ENCODE measurements around the gene KLHDC8A.

The KLHDC8A gene

DNA sequence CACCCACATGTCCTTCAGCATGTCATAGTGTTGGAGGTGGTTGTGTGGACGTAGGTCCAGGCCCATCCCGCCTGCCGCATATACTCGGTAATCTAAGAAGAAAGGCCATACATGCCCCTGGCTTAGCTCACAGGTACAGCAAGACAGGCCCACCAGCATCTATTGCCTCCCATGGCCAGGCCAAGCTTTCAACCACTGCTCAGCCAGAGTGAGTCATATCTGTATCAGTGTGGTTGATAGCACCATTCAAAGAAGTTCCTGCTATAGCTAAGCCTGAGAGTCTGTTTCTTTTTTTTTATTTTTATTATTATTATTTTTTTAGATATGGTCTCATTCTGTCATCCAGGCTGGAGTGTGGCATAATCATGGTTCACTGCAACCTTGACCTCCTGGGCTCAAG, 17.0 kb downstream of the KLHDC8A start:
- DNase-seq (ENCODE audit: low spot score) = peak; percentile 76
- TF ChIP-seq, protein P1, sequence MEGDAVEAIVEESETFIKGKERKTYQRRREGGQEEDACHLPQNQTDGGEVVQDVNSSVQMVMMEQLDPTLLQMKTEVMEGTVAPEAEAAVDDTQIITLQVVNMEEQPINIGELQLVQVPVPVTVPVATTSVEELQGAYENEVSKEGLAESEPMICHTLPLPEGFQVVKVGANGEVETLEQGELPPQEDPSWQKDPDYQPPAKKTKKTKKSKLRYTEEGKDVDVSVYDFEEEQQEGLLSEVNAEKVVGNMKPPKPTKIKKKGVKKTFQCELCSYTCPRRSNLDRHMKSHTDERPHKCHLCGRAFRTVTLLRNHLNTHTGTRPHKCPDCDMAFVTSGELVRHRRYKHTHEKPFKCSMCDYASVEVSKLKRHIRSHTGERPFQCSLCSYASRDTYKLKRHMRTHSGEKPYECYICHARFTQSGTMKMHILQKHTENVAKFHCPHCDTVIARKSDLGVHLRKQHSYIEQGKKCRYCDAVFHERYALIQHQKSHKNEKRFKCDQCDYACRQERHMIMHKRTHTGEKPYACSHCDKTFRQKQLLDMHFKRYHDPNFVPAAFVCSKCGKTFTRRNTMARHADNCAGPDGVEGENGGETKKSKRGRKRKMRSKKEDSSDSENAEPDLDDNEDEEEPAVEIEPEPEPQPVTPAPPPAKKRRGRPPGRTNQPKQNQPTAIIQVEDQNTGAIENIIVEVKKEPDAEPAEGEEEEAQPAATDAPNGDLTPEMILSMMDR (IDR thresholded peaks at IDR 0.05; ENCODE audit: borderline replicate concordance, control extremely low read depth, extremely low read depth, insufficient read depth, missing control alignments) = no peak
- in situ Hi-C loops (cut with MboI; ENCODE audit: low sequenced_read_pairs, unreplicated experiment) = no loop called here

DNA sequence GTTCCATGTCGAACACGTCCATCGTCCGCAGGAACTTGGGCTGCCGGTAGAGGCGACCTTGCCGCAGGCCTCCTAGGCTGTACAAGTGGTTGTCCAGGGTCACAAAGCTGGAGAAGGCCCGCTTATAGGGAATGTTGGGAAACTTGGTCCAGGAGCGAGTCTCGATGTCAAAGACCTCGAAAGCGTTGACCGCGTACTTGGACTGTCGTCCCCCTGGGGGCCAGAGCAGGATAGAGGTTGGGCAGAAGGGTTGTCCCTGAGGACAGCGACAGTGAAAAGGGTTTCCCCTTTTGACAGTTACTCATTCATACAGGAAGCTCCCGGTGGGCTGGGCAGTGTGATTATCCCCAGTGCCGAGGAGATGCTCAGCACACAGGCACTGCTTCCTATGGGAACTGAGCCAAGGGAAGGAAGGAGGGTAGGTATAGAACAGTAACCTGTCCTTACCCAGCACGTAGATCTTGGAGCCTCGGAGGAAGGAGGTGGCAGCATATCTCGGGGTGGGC, 17.5 kb downstream of the KLHDC8A start:
- in situ Hi-C loops (cut with MboI; ENCODE audit: low sequenced_read_pairs, unreplicated experiment) = no loop called here
- TF ChIP-seq, protein P1 (IDR thresholded peaks at IDR 0.05; ENCODE audit: borderline replicate concordance, control extremely low read depth, extremely low read depth, insufficient read depth, missing control alignments) = no peak
- DNase-seq (ENCODE audit: low spot score) = no peak

DNA sequence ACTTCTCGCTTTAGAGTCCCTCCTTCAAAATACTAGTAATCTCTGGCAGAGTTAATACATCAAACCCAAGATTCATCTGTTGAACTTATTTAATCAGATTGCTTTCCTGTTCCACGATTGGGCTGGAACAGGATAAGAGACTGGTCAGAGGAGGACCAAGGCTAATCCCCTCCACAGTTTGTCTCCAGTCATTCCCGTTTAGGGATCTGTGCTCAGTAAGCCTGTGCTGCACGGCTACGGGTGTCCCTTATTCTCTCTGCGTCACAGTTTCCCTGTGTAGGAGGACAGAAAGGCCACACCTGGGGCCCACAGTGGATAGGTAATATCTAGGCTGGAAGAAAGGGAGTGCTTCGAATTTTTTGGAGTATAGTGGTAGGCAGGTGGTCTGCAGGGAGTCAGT, 18.7 kb downstream of the KLHDC8A start:
- DNase-seq (ENCODE audit: low spot score) = no peak
- in situ Hi-C loops (cut with MboI; ENCODE audit: low sequenced_read_pairs, unreplicated experiment) = no loop called here
- TF ChIP-seq, protein P1 (IDR thresholded peaks at IDR 0.05; ENCODE audit: borderline replicate concordance, control extremely low read depth, extremely low read depth, insufficient read depth, missing control alignments) = no peak

DNA sequence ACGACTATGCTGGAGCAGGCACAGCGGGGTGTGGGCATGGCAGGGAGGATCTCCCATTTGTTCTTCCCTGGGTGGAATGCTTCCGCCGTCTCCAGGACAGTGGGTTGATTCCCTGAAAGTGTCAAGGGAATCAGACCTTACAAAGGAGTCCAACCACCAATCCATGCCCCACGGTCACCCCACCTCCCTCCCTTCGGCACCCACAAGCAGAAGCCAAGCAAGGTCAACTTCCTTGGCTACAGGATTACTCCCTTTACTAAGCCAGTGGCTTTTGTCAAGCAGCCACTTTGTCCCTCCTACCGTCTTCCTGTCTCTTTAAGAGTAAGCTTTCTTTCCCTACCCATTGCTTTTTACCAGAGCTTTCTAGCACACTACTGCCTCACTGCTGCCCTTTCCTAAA, 19.2 kb downstream of the KLHDC8A start:
- in situ Hi-C loops (cut with MboI; ENCODE audit: low sequenced_read_pairs, unreplicated experiment) = no loop called here
- TF ChIP-seq, protein P1 (IDR thresholded peaks at IDR 0.05; ENCODE audit: borderline replicate concordance, control extremely low read depth, extremely low read depth, insufficient read depth, missing control alignments) = no peak

DNA sequence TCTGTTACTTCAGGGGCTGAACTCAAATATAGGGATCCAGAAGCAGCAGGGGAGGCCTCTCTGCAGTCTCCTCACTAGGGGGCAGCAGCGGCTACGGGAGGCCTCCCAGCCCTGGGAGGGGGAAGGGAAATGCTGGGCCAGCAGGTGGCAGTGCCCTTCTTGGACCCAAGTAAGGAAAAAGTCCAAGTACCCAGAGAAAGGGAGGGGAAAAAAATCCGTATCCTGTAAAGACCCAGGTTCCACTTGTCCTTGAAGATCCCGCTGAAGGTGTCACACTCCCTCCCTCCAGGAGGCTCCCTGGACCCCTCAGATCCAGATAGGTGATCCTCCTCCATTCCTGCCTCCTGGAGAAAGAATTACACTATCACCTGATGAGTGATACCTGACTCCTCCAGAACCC, 21.0 kb downstream of the KLHDC8A start:
- TF ChIP-seq, protein P1 (IDR thresholded peaks at IDR 0.05; ENCODE audit: borderline replicate concordance, control extremely low read depth, extremely low read depth, insufficient read depth, missing control alignments) = peak; percentile 97
- DNase-seq (ENCODE audit: low spot score) = peak; percentile 78
- in situ Hi-C loops (cut with MboI; ENCODE audit: low sequenced_read_pairs, unreplicated experiment) = no loop called here

More for the DNA sequence above, 19.2 kb downstream of the KLHDC8A start:
- no peak for DNase-seq (ENCODE audit: low spot score)

DNA sequence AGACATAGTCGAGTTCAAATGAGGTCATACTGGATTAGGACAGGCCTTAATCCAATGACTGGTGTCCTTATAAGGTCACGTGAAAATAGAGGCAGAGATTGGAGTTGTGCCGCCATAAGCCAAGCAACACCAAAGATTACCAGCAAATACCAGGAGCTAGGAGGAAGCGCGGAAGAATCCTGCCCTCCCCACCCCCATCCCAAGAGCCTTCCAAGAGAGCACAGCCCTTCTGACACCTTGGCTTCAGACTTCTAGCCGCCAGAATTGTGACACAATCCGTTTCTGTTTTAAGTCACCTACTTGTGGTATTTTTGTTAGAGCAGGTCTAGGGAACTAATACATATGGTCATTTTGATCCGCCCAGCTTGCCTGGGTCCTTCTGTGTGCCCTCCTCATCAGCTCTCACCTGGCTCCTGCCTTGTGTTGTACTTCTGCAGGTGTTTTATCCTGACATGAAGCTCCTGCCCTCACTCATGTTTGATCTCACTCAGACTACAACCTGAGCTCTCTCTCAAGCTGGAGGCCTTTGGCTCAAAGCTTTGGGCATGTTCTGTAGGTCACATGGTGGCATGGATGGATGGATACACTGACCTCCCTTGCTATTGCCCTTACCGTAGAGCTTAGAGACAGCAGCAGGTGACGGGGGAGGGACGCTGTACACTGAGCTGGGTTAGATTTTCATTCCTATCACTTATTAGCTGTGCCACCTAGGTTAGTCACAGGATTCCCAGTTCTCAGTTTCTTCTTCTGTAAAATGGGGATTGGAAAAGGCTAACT, 24.5 kb downstream of the KLHDC8A start:
- TF ChIP-seq, protein P1 (IDR thresholded peaks at IDR 0.05; ENCODE audit: borderline replicate concordance, control extremely low read depth, extremely low read depth, insufficient read depth, missing control alignments) = no peak
- in situ Hi-C loops (cut with MboI; ENCODE audit: low sequenced_read_pairs, unreplicated experiment) = no loop called here
- no peak for DNase-seq (ENCODE audit: low spot score)

Measured in GM13976 (cell line).